Measurements from ENCODE around the gene BMP6. TPM values are rescaled to one million over a fixed set of nuclear protein-coding genes. Genes with fewer than 3 reads are reported as not detected.

The BMP6 gene
- total RNA-seq, 2 experiments from 2014 or later, result not detected

DNA sequence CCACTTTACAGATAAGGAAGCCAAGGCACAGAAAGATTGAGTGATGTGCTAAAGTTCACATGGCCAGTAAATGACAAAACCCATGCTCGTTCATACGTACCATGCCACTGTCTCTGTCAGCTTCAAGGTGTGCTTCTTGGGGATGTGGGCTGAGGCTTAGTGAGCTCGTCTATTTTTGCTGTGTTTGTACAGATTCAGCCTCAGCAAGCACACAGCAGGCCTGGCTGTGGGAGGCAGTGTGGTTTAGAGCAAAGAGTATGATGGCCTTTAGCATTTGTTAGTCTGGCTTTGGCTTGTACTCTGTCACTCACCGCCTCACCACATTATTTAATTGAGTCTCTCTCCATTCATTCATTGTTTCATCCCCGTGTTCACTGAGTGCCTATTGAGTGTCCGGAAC, 55.3 kb downstream of the BMP6 start:
- H3K9me3 ChIP-seq (ENCODE audit: control insufficient read depth in 1 of 2, insufficient read depth in 1 of 2, low read length in 2 of 2), result no peaks in the 10 kb centered on the region
- peaks cover 63% of the 10 kb centered on the region for H3K27me3 Mint-ChIP-seq
- CTCF ChIA-PET, result no interaction called here
- no peaks in the 10 kb centered on the region for H3K4me1 ChIP-seq (ENCODE audit: insufficient read depth, low read length)
- POLR2A ChIA-PET, result no interaction called here
- no peaks in the 10 kb centered on the region for H3K36me3 ChIP-seq (ENCODE audit: insufficient read depth, low read length)
- no peaks in the 10 kb centered on the region for H3K9me3 Mint-ChIP-seq
- ATAC-seq (ENCODE audit: poor library complexity) (no peak), DNase-seq (no peak)
- intact Hi-C loops (cut with DNase I, micrococcal nuclease), result no loop called here
- TF ChIP-seq, protein P1, sequence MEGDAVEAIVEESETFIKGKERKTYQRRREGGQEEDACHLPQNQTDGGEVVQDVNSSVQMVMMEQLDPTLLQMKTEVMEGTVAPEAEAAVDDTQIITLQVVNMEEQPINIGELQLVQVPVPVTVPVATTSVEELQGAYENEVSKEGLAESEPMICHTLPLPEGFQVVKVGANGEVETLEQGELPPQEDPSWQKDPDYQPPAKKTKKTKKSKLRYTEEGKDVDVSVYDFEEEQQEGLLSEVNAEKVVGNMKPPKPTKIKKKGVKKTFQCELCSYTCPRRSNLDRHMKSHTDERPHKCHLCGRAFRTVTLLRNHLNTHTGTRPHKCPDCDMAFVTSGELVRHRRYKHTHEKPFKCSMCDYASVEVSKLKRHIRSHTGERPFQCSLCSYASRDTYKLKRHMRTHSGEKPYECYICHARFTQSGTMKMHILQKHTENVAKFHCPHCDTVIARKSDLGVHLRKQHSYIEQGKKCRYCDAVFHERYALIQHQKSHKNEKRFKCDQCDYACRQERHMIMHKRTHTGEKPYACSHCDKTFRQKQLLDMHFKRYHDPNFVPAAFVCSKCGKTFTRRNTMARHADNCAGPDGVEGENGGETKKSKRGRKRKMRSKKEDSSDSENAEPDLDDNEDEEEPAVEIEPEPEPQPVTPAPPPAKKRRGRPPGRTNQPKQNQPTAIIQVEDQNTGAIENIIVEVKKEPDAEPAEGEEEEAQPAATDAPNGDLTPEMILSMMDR (IDR thresholded peaks at IDR 0.05), result no peak
- H3K4me3 ChIP-seq (ENCODE audit: low read length), result no peak overlapping the region
- no peak overlapping the region for H3K27ac Mint-ChIP-seq
- no peaks in the 10 kb centered on the region for H3K4me1 Mint-ChIP-seq (ENCODE audit: low read depth)
- H3K27me3 ChIP-seq (ENCODE audit: control insufficient read depth in 1 of 2, insufficient read depth in 2 of 2, low read length in 2 of 2), result peaks cover 0 to 6% of the 10 kb centered on the region in 2 experiments
- no peak overlapping the region for H3K4me3 Mint-ChIP-seq
- no peak overlapping the region for H3K27ac ChIP-seq (ENCODE audit: low read depth in 1 of 2, low read length in 2 of 2)
- H3K36me3 Mint-ChIP-seq (ENCODE audit: low read depth), result no peaks in the 10 kb centered on the region

DNA sequence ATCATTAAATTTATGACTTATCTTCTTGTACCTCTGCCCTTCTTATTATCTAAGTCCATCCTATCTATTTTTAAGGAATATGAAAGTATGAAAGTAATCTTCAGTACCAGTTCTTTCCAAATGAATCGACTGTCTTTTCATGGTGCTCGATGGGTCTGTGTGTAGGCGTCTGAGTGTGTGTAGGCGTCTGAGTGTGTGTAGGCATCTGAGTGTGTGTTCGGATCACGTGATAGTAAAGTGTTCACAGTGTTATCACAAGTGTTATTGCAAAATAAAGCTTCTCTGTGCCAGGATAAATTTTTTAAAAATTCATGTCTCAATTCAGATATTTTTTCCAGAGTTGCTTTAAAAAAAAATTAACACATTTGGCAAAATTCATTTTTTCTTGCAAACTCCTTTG, 58.3 kb downstream of the BMP6 start:
- H3K27ac Mint-ChIP-seq, result no peak overlapping the region
- no peak overlapping the region for H3K27ac ChIP-seq (ENCODE audit: low read depth in 1 of 2, low read length in 2 of 2)
- H3K4me3 Mint-ChIP-seq, result no peak overlapping the region

DNA sequence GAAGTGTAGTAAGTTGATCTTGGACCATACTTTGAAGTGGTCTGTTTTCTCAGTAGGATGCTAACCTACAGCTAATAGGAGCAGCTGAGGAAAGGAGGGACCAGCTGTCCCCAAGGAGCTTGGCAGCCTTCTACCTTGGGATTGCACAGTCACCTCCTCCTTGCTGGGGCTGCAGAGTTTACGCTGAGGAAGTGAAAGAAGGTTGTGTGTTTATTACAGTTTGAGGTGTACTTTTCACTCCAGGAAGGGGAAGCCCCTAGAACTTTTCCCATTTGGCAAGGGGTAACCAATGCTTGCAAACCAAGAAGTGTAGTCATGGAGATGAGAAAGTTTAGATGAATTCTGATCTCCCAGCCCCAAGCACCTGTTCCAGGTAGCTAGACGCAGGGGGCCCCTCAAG, 58.8 kb downstream of the BMP6 start:
- no peak overlapping the region for H3K27ac ChIP-seq (ENCODE audit: low read depth in 1 of 2, low read length in 2 of 2)
- H3K9me3 ChIP-seq (ENCODE audit: control insufficient read depth in 1 of 2, insufficient read depth in 1 of 2, low read length in 2 of 2), result no peaks in the 10 kb centered on the region
- H3K4me1 ChIP-seq (ENCODE audit: insufficient read depth, low read length), result no peaks in the 10 kb centered on the region
- Mint-ChIP-seq H3K4me3 (no peak overlapping the region), H3K27me3 (peaks cover 54% of the 10 kb centered on the region), H3K27ac (no peak overlapping the region), H3K9me3 (no peaks in the 10 kb centered on the region), H3K4me1 (ENCODE audit: low read depth) (no peaks in the 10 kb centered on the region), H3K36me3 (ENCODE audit: low read depth) (no peaks in the 10 kb centered on the region)
- intact Hi-C loops (cut with DNase I, micrococcal nuclease), result no loop called here
- no peak for DNase-seq
- H3K4me3 ChIP-seq (ENCODE audit: low read length), result no peak overlapping the region
- peaks cover 0 to 6% of the 10 kb centered on the region in 2 experiments for H3K27me3 ChIP-seq (ENCODE audit: control insufficient read depth in 1 of 2, insufficient read depth in 2 of 2, low read length in 2 of 2)
- ChIA-PET CTCF (no interaction called here), POLR2A (no interaction called here)
- H3K36me3 ChIP-seq (ENCODE audit: insufficient read depth, low read length), result no peaks in the 10 kb centered on the region
- no peak for ATAC-seq (ENCODE audit: poor library complexity)
- TF ChIP-seq, protein P1 (IDR thresholded peaks at IDR 0.05), result no peak

More for the DNA sequence above, 58.3 kb downstream of the BMP6 start:
- H3K36me3 ChIP-seq (ENCODE audit: insufficient read depth, low read length), result no peaks in the 10 kb centered on the region
- DNase-seq, result no peak
- TF ChIP-seq, protein P1 (IDR thresholded peaks at IDR 0.05), result no peak
- no peaks in the 10 kb centered on the region for H3K9me3 ChIP-seq (ENCODE audit: control insufficient read depth in 1 of 2, insufficient read depth in 1 of 2, low read length in 2 of 2)
- no peaks in the 10 kb centered on the region for H3K4me1 ChIP-seq (ENCODE audit: insufficient read depth, low read length)
- no peak overlapping the region for H3K4me3 ChIP-seq (ENCODE audit: low read length)
- Mint-ChIP-seq H3K9me3 (no peaks in the 10 kb centered on the region), H3K27me3 (peaks cover 56% of the 10 kb centered on the region), H3K4me1 (ENCODE audit: low read depth) (no peaks in the 10 kb centered on the region), H3K36me3 (ENCODE audit: low read depth) (no peaks in the 10 kb centered on the region)
- ATAC-seq (ENCODE audit: poor library complexity), result no peak
- peaks cover 0 to 6% of the 10 kb centered on the region in 2 experiments for H3K27me3 ChIP-seq (ENCODE audit: control insufficient read depth in 1 of 2, insufficient read depth in 2 of 2, low read length in 2 of 2)
- CTCF ChIA-PET, result no interaction called here
- intact Hi-C loops (cut with DNase I, micrococcal nuclease), result no loop called here
- POLR2A ChIA-PET, result no interaction called here

Data from CD4-positive, alpha-beta T cell (primary cell).